GM19023 (cell line): ENCODE measurements around the gene C1orf210.

Experiments
- ATAC-seq: cut with Tn5 transposase; IDR thresholded peaks from one replicate; pipeline ENCODE4 v1.9.1; 2021; ENCODE audit warnings: mild to moderate bottlenecking, moderate library complexity; ENCODE audit not compliant: unreplicated experiment

C1orf210 gene

DNA sequence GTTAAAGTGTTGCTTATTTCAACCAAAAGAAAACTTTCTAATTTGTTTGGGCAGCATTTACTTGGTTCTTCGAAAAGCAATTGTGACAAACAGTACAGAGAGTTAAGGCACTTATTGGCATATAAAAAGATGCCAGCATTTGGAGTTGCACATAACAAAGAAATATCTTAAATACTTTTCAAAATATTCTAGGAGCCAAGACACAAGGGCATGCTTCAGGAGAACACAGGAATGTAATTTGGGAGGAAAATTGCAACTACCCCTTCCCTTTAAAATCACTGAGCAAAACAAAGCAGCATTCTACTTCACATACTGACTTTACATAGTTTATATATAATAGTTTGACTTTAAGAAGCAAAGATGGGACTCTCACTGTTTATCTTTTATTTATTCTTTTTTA is 10.8 kb upstream of the C1orf210 start:
- ATAC-seq = no peak

DNA sequence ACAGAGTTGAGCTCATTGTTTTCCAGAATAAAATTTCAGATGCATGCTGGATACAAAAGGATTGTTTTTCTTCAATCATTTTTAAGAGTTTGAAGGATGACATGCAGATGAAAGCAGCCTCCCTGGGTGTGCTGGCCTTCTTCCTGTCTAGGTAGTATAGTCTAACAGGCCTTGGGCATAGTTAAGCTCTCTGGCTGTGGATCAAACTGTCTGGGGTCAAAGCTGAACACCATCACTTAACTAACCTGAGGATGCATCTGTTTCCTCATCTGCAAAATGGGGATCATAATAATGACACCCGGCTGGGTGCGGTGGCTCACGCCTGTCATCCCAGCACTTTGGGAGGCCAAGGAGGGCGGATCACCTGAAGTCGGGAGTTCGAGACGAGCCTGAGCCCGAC is 9.4 kb upstream of the C1orf210 start:
- ATAC-seq = no peak

DNA sequence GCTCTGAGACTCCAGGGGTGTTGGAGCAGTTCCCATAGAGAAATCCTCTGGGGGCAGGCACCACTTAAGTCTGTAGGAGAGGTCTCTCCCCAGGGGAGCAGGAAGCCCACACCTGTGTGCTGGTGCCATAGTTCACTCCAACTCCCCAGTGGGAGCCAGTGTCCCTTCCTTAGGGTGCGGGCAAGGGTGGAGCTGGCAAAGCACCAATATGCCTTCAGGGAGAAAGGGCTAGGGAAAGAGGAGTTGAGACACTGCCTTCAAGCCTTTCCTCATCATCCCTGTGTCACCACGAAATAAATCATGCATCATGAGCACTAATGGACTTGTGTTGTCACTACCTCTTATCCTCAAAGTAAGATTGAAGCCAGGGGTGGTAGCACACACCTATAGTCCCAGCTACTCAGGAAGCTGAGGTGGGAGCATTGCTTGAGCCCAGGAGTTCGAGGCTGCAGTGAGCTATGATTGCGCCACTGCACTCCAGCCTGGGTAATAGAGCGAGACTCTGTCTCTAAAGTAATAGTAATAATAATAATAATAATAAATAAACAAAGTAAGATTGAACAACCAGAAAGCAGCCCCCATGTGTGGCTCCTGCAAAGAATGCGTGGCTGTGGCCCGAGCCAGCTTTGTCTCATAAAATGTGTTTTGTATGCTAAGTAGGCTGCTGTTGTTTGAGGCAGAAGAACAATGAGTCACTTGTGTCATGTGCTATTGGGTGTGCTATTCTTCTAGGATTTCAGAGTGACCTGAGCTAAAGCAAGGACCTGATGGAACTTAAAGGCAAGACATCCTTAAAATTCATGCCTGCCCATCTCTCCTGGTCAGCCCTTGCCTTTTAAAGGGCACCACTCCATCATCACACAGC is 8.7 kb upstream of the C1orf210 start:
- ATAC-seq = no peak

DNA sequence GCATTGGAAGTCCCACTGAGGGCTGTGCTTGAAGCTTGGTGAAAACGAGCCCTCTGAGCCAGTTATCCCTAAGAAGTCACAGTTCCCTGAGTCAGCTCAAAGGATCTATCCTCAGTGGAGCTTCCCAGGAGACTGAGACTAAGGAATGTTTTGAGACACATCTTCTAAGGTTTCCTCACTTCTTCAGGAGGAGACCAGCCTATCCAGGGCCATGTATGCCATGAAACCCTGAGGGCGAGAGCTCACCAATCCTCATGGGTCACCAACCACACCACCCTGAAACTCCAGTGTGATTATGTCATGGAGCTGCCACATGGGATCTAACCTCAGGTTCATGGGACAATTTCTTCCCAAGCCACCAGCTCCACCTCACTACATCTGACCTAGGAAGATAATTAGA is 7.8 kb upstream of the C1orf210 start:
- no peak for ATAC-seq

DNA sequence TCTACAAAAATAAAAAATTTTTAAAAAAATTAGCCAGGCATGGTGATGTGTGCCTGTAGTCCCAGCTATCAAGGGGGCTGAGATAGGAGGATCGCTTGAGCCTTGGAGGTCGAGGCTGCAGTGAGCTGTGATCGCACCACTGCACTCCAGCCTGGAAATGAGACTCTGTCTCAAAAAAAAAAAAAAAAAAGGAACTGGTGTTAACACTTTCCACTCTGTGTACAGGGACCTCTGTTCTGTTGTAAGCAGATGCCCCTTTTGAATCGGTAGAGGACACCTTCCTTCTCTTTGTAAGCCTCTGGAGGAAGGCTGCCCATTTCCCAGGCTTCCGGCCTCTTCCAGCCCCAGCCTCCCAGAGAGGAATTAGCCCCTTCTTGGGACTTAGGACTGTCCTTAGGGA is 7.3 kb upstream of the C1orf210 start:
- no peak for ATAC-seq

DNA sequence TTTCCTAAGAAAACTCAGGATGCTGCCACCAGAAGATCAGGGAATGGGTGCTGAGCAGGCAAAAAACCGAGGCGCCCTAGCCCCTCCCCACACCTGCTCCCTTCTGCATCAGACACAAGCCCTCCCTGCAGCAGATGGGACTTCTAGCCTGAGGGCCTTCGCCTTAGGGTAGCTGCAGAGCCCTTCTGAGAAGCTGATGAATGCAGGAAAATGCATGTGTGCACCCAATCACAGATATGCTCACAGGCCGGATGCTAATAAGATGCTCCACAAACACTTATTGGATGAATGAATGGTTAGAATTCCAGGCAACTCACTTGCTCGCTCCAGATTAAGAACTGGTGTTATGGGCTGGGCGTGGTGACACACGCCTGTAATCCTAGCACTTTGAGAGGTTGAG is 6.8 kb upstream of the C1orf210 start:
- no peak for ATAC-seq

DNA sequence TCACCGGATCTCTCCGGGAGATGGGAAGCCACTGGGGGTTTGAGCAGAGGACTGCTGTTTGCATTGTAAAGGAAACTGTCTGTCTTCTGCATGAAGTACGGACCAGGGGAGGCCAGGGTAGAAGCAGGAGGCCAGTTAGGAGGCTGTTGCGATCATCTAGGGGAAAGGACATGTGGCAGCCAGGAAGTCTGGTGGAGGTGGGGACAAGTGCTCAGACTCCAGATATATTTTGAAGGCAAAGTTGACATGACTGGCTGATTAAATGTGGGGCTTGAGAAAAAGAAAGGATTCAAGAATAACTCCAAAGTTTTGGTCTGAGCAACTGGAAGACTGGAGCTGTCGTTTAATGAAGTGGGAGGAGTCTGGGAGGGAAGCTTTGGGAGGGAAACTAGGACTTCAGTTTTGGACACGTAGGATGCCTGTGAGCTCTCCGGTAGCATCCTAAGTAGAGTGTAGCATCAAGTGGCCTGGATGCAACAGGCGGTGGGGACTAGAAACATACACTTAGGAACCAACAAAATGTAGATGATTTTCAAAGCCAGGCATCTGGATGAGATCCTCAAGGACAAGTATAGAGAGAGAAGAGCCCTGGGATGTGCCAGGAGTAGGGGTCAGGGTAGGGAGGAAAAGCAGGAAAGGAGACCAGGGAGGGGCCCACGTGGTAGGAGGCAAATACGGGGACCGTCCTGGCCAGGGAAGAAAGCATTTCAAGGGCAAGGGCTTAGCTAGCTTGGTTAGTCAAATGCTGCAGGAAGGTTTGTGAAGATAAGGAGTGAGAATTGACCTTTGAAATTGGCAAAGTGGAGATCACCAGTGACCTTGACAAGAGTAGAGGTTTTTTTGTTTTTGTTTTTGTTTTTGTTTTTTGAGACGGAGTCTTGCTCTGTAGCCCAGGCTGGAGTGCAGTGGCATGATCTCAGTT is 3.7 kb upstream of the C1orf210 start:
- ATAC-seq = no peak

DNA sequence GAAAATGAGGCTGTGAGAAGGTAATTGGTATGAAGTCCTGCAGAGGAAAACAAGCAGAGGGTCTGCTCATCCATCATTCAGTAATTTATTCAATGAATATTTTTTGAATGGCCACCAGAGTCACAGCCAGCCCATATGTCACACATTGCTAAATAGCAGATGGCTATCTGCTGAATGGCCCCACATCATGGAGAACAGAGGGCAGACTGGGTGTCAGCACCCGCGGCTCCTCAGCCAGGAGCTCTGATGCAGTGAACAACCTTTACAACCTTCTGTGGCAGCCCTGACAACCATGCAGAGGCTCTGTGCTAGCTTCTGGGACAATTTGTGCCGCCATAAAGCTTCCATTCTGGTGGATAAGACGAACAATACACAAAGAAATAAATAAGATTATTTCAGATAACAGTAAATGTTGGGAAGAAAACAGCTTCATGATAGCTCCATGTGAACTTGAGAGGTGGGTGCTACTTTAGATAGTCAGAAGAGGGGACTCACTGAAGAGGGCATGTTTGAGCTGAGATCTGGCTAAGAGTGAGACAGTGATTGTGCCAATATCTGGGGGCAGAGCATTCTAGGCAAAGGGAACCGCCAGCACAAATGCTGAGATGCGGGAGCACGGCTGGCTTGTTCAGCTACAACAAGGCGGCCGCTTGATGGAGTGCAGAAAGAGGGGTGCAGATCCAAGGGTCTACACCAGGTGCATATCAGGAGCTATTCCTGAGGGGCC is 2.8 kb upstream of the C1orf210 start:
- no peak for ATAC-seq

DNA sequence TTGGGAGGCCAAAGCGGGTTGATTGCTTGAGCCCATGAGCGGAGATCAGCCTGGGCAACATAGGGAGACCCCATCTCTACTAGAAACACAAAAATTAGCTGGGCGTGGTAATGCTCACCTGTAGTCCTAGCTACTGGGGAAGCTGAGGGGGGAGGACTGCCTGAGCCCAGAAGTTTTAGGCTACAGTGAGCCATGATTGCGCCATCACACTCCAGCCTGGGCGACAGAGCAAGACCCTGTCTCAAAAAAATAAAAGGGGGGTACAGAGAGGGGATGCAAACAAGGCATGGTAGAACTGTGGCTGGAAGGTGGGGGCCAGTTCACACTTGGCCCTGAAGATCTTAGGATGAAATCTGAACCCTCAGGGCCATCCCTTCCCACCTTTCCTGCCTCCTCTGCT is 1.2 kb upstream of the C1orf210 start:
- no peak for ATAC-seq

DNA sequence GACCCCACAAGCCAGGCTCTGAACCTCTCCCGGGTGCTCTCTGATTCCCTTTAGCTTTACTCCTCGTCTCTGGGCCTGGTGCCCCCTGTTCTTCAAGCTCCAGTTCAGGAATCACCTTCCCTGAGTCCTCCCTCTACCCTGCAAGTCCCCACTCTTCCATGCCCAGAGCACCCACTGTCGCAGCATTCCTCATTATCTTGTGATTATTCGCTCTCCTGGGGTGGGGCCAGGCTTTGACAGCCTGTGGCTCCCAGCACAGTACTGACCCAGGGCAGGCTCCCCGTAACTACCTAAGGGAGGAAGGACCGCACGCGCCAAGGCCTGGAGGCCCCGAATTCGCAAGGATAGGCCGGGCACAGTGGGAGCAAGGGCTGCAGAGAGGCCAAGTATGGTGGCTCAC is 734 bp upstream of the C1orf210 start:
- no peak for ATAC-seq

DNA sequence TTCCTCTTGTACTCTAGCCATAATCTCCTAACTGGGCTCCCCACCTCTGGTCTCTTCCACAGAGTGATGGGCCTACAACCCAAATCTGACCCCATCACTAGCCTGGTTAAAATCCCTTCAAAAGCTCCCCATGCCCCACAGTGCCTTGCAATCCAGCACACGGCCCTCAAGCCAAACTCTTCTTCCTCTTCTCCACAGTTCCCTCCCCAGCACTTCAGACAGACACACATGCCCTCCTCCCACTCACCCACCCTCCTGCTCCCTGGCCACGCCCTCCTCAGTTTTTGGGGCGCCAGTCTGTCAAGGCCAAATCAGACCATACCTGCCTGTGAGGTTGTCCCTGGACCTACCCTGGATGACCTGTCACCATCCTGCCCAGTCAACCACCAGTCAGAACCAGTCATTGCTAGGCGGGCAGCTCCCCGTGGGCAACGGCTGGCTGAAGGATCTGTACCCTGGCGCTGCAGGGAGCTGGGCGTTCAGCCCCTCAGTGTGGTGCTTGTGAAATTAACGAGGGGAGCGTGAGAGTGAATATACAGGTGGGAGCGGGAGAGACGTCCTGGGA is 753 bp downstream of the C1orf210 start:
- no peak for ATAC-seq

DNA sequence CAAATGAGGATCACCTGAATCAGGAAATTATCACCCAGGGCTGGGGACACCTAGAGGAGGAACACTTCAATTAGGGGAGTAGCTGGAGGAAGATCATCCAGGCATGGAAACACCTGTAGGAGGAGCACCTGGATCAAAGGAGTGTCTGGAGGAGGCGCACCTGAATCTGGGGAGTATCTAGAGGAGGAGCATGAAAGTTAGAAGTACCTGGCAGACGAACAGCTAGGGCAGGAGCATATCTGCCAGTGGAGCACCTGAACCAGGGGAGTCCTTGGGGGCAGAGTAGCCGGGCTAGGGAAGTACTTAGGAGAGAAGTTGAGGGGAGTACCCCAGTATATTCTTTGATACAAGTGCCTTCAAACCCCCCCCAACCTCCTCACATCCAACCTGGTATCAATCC is 1.3 kb downstream of the C1orf210 start:
- no peak for ATAC-seq

DNA sequence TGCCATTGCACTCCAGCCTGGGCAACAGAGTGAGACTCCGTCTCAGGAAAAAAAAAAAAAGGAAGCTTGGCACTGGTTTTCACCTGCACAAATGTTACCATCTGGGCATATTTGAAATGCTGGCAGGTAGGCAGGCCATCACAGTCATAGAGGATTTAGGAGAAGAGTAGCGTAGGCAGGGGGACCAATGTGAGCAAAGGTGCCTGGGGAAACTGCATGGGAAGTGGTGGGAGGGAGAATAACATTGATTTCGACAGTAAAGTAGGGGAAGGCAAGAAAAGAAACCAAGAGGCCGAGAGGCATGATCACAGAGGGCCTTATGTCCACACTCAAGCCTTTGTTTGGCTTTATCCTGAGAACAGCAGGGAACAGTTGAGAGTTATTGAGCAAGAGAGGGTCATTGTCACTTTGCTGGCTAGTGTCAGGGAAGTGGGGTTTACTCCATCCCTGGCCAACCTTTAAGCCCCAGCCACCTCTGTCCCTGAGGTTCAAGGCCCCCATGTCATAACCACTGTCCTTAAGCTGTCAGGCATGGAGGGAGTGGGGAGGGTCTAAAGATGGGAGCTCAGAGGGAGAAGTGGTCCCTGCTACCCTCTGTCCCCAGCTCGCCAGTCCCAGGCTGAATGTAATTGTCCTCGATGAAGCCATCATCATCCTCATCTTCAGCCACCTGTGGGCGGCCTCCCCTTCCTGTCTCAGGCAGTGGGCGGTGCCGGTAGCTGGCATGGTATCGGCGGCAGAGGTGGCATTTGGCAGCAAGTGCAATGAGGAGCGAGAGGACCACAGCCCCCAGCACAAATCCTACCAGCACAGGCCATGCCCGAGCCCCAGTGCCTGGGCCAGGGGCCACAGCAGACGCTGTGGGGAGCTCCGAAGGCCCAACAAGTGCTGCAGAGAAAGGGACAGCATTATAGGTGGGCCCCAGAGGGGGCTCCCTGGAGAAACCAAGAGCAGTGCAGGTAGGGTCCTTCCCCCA is 2.9 kb downstream of the C1orf210 start:
- no peak for ATAC-seq

DNA sequence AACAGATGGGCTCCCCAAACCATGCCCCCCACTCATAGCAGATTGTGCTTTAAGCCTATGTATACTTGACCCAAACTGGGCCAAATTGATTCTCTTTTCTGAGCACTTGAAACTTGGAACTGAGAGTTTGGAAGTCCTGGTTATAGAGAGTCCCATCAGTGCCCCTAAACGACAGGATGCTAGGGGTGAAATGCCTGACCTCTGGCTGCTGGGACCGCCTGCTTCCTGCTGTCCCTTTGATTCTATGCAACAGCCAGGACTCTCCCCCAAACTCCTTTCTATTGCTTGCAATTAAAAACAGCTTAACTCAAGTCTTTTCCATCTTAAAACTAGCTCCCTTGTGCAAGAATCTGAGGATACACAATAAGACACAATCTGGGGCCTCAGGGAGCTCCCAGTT is 4.7 kb downstream of the C1orf210 start:
- no peak for ATAC-seq

DNA sequence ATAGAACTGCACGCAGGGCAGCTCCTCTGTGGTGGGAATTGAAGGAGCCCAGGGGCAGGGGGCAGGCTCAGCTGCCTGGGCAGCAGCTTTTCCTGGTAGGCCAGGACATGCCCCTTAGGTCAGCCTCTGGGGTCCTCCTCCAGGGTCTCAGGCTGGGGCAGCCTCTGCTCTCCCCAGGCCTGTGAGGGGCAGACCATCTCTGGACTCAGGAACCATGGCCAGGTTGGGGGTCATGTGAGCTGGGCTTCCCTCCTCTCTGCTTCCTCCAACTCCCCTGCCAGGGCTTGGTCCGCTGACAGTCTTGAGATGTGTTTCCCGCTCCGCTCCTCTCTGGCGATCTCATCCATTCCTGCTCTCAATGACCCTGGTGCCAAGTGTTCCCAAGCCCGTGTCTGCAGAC is 5.7 kb downstream of the C1orf210 start:
- no peak for ATAC-seq

DNA sequence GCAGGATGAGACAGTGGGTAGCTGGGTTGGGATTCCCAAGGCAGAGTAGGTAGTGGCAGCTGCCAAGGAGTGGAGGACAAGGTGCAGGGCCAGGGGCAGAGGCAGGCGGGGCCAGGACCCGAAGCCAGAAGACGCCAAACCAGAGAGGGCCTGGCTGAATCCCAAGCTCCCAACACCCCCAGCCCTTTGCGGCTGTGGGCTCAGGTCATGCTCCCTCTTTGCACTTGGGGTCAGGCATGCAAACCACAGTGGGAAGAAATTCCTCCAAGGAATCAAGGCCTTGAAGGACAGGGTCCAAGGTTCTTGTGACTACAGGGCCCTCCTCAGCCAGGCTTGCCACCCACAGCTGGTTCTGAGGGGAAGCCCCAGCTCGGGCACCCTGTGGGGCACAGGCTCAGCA is 6.2 kb downstream of the C1orf210 start:
- ATAC-seq = no peak

DNA sequence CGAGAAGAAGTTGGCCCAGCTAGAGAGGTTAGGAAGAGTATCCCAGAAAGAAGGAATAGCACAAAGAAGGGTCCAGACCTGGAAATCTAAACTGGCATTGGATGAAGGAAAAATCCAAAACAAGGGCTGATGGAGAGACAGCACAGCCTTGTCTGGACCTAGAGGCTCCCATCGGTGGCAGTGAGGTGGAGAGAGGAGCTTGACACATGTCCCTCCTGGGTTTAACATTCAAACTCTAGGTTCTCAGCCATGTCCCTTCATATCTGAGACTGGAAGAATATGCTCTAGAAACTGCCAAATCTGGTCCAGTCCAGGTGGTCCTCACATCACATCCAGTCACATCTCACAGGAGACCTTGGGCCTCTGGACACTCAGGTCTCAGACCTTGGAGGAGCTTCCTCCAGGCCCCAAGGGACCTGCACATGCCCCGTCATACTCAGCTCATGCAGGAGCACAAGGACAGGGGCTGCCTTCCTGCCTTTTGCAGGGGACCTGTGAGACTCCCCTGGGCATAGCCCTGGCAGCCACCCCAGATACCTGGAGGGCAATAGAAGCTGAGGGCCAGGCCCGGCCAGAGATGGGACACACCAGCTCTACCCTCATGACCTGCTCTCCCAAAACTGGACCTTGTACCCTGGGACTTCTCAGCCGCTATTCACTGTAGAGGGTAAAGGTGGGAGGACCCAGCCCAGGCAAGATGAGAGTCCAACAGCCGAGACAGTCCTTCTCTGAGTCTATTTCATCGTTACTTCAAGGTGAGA is 8.1 kb downstream of the C1orf210 start:
- ATAC-seq = no peak

DNA sequence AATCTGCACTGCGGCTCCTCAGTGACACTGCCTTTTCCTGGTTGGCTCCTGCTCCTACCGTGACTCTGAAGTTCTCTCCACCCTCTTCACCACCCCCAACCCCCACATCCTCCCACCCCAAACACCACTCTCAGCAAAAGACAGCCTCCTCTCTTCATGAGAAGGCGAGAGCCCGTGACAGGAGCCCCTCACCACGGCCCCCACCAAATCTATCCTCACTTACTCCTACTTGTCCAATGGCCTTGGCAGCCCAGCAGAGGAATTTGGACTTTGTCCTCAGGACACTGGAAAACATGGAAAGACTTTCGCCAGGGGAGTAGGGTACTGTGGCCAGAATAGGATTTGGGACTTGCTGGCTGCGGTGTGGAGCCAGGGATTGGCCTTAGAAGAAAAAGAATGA is 8.7 kb downstream of the C1orf210 start:
- no peak for ATAC-seq
